ENCODE measurements around the gene TOM1L2. TPM values are rescaled to one million over a fixed set of nuclear protein-coding genes. Genes with fewer than 3 reads are reported as not detected.

TOM1L2 gene
- total RNA-seq, 2 donors from 2014 or later = 42.2 to 44.2 TPM

DNA sequence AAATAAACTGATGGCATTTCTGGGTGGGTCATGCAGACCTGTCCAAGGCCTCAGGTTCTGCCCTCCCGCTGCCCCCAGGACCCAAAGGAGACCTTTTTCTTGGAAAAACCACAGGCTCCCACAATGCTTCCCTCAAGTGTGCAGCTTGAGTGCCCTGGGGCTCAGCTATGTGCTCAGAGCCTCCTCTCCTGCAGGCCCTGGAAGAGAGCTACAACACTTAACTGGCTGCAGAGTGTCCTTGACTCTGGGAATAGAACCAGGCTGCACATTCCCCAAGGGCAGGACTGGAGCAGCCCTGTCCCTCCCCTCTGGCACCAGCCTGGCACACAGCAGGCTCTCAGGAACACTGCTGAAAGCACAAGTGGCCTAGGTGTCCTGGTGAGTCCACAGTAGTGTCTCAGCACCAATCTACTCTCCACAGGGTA is 130.6 kb downstream of the TOM1L2 start:
- DNase-seq (no peak), ATAC-seq (no peak)
- no peaks in the 10 kb centered on the region for H3K9me3 ChIP-seq (ENCODE audit: control insufficient read depth, low read length, poor library complexity, severe bottlenecking)
- H3K36me3 Mint-ChIP-seq (ENCODE audit: low read depth) = no peaks in the 10 kb centered on the region
- H3K27me3 Mint-ChIP-seq = no peaks in the 10 kb centered on the region
- H3K4me1 Mint-ChIP-seq = peaks cover 24% of the 10 kb centered on the region
- H3K4me3 Mint-ChIP-seq = peak overlapping the region; percentile 15
- H3K27ac Mint-ChIP-seq = peak overlapping the region; percentile 96

DNA sequence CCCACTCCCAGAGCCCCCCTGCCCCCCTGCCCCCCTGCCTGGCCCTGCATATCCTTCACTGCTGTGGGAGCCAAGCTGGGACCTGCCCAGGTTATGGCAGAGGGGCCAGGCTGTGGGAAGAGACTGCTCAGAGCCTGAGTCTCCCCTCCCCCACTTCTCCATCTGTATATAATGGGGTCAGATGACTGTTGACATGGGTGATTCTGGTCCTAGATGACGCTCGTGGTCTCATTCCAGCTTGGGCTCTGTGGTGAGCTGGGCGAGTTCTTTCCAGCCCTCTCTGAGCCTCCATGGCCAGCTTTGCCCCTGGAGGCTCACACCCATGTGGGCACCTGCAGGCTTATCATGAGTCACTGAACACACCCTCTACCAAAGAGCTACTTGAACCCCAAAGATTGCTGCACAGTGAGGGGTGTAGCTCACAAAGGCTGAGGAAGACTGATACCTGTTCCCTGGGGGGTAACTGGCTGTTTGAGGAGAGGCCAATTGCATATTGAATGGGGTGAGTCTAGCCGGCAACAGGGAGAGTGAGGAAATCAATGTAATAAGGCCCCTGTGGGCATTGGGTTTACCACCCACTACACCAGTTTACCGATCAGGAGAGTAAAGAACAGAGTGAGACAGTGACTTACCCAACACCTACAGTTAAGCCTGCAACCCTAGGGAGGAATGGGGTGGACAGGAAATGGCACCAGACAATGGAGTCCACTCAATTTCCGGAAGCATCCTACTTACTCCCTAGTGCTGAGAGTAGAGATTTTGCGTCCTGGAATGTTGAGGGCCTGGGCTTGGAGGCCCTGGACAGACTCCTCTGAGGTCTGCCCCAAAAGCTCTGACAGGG is 131.2 kb downstream of the TOM1L2 start:
- Mint-ChIP-seq H3K27me3 (no peaks in the 10 kb centered on the region), H3K36me3 (ENCODE audit: low read depth) (no peaks in the 10 kb centered on the region), H3K4me3 (peak overlapping the region; percentile 83), H3K4me1 (peaks cover 25% of the 10 kb centered on the region), H3K27ac (peak overlapping the region; percentile 96)
- ATAC-seq = no peak
- DNase-seq = no peak
- no peaks in the 10 kb centered on the region for H3K9me3 ChIP-seq (ENCODE audit: control insufficient read depth, low read length, poor library complexity, severe bottlenecking)

DNA sequence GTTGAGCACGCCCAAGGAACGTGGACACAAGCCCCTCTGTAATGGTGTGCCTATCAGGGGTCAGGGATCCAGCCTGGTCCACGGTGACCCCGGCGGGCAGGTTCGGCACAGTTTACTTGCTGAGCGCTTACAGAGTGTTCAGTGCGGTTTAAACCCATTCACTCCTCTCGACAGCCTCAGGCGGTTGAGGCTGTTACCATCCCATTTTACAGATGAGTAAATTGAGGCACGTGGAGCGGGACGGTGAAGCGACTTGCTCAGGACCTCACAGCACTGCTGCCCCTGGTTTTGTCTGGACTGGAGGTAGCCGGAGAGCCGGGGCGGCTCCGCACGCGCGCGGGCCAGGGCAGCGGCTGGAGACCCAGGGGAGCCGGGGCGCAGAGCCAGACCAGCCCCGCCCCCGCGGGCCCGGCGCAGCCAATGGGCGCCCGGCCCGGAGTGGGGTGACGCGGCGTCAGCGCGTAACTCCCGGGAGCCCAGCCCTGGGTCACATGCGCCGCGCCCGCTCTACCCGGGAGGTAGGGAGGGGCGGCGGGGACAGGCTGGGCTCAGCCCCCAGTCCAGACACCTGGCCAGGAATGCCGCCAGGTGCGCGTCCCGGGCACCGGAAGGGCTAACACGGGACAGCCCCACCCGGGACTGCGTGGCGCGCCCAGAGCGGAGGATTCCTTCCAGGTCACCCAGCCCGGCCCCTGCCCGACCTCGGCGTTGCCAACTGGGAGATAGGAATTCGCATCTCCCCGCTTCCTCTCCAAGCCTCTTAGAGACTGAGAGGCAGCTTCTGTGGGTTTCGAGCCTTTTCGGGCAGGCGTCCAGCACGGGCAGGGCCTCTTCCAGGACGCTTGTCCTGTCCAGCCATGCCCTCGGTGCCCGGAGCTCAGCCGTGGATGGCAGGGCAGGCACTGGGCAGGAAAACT is 132.2 kb downstream of the TOM1L2 start:
- peak overlapping the region; percentile 98 for H3K27ac Mint-ChIP-seq
- H3K4me3 Mint-ChIP-seq = peak overlapping the region; percentile 80
- peak; percentile 73 to 85 (median 74) for DNase-seq
- peak; percentile 74 for ATAC-seq
- no peaks in the 10 kb centered on the region for H3K9me3 ChIP-seq (ENCODE audit: control insufficient read depth, low read length, poor library complexity, severe bottlenecking)
- H3K36me3 Mint-ChIP-seq (ENCODE audit: low read depth) = no peaks in the 10 kb centered on the region
- H3K4me1 Mint-ChIP-seq = peaks cover 34% of the 10 kb centered on the region
- no peaks in the 10 kb centered on the region for H3K27me3 Mint-ChIP-seq

- Mint-ChIP-seq H3K27me3 (no peaks in the 10 kb centered on the region), H3K4me3 (peak overlapping the region; percentile 91), H3K4me1 (peaks cover 46% of the 10 kb centered on the region), H3K27ac (peak overlapping the region; percentile 98), H3K36me3 (ENCODE audit: low read depth) (no peaks in the 10 kb centered on the region)
- DNase-seq (no peak), ATAC-seq (no peak)
- H3K9me3 ChIP-seq (ENCODE audit: control insufficient read depth, low read length, poor library complexity, severe bottlenecking) = no peaks in the 10 kb centered on the region
Measured at GRCh38 chr17:17837966-17838962, 133.9 kb downstream of the TOM1L2 start.

GRCh38 chr17:17837380-17837821 is 134.8 kb downstream of the TOM1L2 start:
- H3K9me3 ChIP-seq (ENCODE audit: control insufficient read depth, low read length, poor library complexity, severe bottlenecking) = no peaks in the 10 kb centered on the region
- Mint-ChIP-seq H3K36me3 (ENCODE audit: low read depth) (peaks cover under 1% of the 10 kb centered on the region), H3K27ac (peak overlapping the region; percentile 98), H3K27me3 (no peaks in the 10 kb centered on the region), H3K4me3 (peak overlapping the region; percentile 91), H3K4me1 (peaks cover 44% of the 10 kb centered on the region)
- no peak for DNase-seq
- no peak for ATAC-seq

- Mint-ChIP-seq H3K4me1 (peaks cover 48% of the 10 kb centered on the region), H3K4me3 (peak within 1 kb of the TSS; percentile 91), H3K36me3 (ENCODE audit: low read depth) (peaks cover 2% of the 10 kb centered on the region)
Measured at GRCh38 chr17:17836818-17837379, 135.3 kb downstream of the TOM1L2 start, which contains the start of gene SREBF1. SREBF1 (minus strand) TSS chr17:17836986; CDS start chr17:17836817, 169 bp downstream.

DNA sequence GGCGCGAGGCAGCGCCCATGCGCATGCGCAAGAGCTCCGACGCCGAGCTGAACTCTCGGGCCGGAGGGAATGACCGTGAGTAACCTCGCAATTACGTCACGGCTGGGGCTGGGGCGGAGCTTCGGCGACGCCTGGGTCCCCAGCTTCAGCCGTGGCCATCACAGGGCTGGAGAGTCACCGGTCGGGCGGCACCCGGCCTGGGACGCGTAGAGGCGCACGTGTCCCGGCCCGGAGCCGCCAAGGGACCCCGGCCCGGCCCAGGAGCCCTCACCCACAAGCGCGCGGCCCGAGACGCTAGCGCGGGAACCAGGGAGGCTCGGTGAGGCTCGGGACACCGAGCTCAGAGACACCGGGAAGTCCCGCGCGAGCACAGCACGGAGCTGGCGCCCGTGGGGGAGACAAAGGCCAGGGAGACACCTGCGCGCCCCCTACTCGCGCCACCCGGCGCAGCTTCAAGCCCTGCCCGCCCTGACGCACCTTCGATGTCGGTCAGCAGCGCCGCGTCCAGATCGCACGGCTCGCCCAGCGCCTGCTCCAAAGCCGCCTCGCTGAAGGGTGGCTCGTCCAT is 135.9 kb downstream of the TOM1L2 start:
- ATAC-seq (peak; percentile 79), DNase-seq (peak; percentile 91 to 97 (median 92))
- H3K36me3 Mint-ChIP-seq (ENCODE audit: low read depth) = peaks cover 2% of the 10 kb centered on the region
- peak overlapping the region; percentile 91 for H3K4me3 Mint-ChIP-seq
- no peaks in the 10 kb centered on the region for H3K27me3 Mint-ChIP-seq
- H3K9me3 ChIP-seq (ENCODE audit: control insufficient read depth, low read length, poor library complexity, severe bottlenecking) = no peaks in the 10 kb centered on the region
- H3K27ac Mint-ChIP-seq = peak overlapping the region; percentile 98
- peaks cover 48% of the 10 kb centered on the region for H3K4me1 Mint-ChIP-seq

More at GRCh38 chr17:17836818-17837379, 135.3 kb downstream of the TOM1L2 start, which contains the start of gene SREBF1:
- DNase-seq (peak; percentile 54 to 61 (median 57)), ATAC-seq (peak; percentile 41)
- Mint-ChIP-seq H3K27me3 (no peaks in the 10 kb centered on the region), H3K27ac (peak within 1 kb of the TSS; percentile 98)
- no peaks in the 10 kb centered on the region for H3K9me3 ChIP-seq (ENCODE audit: control insufficient read depth, low read length, poor library complexity, severe bottlenecking)

DNA sequence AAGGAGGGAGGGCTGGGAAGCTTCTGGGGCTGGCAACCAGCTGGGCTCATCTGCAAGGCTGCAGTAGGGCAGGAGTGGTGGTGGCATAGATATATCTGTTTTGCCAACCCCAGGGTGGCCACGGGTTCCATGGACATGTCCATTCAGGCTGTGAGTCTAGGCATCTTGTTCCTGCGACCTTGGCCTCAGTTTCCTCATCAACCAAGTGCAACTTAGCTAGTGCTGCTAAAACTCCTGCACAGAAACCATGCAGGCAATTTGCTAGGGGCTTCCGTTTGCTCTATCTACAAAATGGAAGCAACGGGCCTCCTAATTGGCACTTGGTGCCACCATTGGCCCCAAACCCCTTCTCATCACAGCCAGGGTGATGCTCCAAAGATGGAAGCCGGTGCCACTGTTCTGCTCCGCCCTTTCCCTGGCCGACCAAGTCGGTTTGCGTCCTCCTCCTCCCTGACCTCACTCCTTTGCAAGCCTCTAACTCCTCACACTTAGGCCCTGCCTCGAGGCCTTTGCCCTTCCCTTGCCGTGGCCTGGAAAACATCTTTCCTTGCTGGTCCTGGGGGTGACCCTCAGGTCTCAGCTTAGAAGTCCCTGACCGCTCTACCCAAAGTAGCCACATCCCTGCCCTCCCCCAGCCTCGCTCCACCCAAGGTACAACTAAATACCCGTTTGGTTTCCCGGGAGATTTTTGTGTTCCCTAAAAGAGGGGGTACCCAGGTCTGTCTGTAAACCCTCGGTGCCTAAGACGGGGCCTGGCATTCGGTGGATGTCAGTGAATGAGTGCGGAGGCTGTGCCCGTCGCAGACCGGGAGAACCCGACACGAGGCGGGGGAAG is 136.6 kb downstream of the TOM1L2 start:
- H3K4me1 Mint-ChIP-seq = peaks cover 44% of the 10 kb centered on the region
- peak overlapping the region; percentile 91 for H3K4me3 Mint-ChIP-seq
- H3K36me3 Mint-ChIP-seq (ENCODE audit: low read depth) = peaks cover 2% of the 10 kb centered on the region
- no peaks in the 10 kb centered on the region for H3K9me3 ChIP-seq (ENCODE audit: control insufficient read depth, low read length, poor library complexity, severe bottlenecking)
- ATAC-seq = no peak
- H3K27me3 Mint-ChIP-seq = no peaks in the 10 kb centered on the region
- H3K27ac Mint-ChIP-seq = peak overlapping the region; percentile 98
- no peak for DNase-seq

DNA sequence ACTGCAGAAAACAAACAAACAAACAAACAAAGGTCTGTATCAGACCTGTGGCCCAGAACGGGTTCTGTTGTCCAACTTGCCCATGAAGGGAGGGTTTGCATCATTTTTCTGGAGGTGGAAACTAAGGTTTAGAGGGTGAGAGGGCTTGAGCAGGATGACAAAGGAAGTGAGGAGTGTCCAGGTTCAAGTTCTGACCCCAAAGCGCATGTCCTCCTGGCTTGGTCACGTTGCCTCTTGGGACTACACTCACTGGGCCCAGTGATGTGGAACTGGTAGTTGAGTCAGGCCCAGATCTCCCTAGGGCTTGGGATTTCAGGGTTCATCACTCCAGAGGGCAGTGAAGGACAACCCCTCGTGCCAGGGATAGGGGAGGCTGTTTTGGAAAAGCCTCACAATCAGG is 137.2 kb downstream of the TOM1L2 start:
- peaks cover 44% of the 10 kb centered on the region for H3K4me1 Mint-ChIP-seq
- DNase-seq (no peak), ATAC-seq (no peak)
- no peaks in the 10 kb centered on the region for H3K27me3 Mint-ChIP-seq
- peak overlapping the region; percentile 91 for H3K4me3 Mint-ChIP-seq
- H3K9me3 ChIP-seq (ENCODE audit: control insufficient read depth, low read length, poor library complexity, severe bottlenecking) = no peaks in the 10 kb centered on the region
- peaks cover 2% of the 10 kb centered on the region for H3K36me3 Mint-ChIP-seq (ENCODE audit: low read depth)
- H3K27ac Mint-ChIP-seq = peak overlapping the region; percentile 98

DNA sequence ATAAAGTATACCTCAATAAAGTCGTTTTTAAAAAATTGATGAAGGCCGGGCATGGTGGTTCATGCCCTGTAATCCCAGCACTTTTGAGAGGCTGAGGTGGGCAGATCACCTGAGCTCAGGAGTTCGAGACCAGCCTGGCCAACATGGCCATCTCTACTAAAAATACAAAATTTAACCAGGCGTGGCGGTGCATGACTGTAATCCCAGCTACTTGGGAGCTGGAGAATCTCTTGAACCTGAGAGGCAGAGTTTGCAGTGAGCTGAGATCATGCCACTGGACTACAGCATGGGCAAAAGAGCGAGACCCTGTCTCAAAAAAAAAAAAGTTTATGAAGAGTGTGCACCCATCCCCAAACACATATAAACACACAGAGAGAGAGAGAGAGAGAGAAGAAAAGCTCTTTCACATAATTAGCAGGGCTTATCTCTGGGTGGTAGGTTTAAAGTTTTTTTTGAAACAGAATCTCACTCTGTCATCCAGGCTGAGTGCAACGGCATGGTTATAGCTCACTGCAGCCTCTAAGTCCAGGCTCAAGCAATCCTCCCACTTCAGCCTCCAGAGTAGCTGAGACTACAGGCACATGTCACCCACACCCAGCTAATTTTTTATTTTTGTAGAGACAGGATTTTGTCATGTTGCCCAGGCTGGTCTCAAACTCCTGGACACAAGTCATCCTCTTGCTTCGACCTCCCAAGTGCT is 138.4 kb downstream of the TOM1L2 start:
- Mint-ChIP-seq H3K27ac (peak overlapping the region; percentile 98), H3K4me3 (peak overlapping the region; percentile 91), H3K27me3 (no peaks in the 10 kb centered on the region), H3K36me3 (ENCODE audit: low read depth) (peaks cover 2% of the 10 kb centered on the region), H3K4me1 (peaks cover 43% of the 10 kb centered on the region)
- ATAC-seq (no peak), DNase-seq (no peak)
- no peaks in the 10 kb centered on the region for H3K9me3 ChIP-seq (ENCODE audit: control insufficient read depth, low read length, poor library complexity, severe bottlenecking)

DNA sequence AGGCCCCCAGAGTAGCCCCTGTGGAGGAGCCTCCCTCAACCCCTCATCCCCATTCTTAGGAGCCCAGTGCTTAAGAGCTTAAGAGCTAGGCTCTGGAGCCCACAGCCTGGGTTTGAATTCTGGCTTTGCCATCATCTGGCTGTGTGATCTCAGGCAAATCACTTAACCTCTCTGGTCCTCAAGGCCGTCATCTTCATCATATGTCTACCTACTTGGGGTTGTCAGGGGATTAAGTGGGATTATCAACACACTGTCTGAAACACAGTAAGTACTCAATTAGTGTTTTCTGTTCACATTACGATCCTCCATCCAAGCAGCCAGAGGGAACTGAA is 140.2 kb downstream of the TOM1L2 start:
- Mint-ChIP-seq H3K27ac (no peak overlapping the region), H3K36me3 (ENCODE audit: low read depth) (peaks cover 2% of the 10 kb centered on the region)
- no peak for DNase-seq

More for the DNA sequence above, 140.2 kb downstream of the TOM1L2 start:
- Mint-ChIP-seq H3K27me3 (no peaks in the 10 kb centered on the region), H3K4me1 (peaks cover 42% of the 10 kb centered on the region), H3K4me3 (no peak overlapping the region)
- no peak for ATAC-seq
- no peaks in the 10 kb centered on the region for H3K9me3 ChIP-seq (ENCODE audit: control insufficient read depth, low read length, poor library complexity, severe bottlenecking)

Measured in T-helper 17 cell (primary cell).